ENCODE data around the gene HPSE.

DNA sequence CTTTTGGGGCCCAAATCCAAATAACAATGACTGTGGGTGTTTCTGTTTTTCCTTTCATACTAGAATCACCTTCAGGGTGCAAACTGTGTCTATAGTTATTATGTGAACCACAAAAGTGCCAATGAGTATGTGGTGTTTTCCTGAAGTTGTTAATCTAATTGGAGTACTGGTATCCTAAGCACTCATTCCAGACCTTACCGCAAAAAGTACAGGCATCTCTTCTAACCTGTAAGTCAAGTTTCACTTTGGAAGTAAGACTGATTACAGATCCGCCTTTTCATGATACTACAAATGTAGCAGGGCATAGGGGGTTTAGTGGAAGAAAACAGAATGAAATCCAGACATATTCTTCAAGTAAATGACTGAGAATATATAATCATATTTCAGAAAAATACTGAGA, 66.2 kb downstream of the HPSE start:
- TF ChIP-seq FOXM1 (IDR thresholded peaks at IDR 0.05; ENCODE audit: borderline replicate concordance): no peak
- TF ChIP-seq TARDBP (IDR thresholded peaks at IDR 0.05): no peak
- no peak for TF ChIP-seq BHLHE40 (IDR thresholded peaks at IDR 0.05; ENCODE audit: borderline replicate concordance)
- TF ChIP-seq LEF1 (IDR thresholded peaks at IDR 0.05; ENCODE audit: borderline replicate concordance): no peak
- no peak for TF ChIP-seq ARNT (IDR thresholded peaks at IDR 0.05)
- no peak for TF ChIP-seq SUZ12 (IDR thresholded peaks at IDR 0.05)
- no peak for TF ChIP-seq FOXA1 (IDR thresholded peaks at IDR 0.05)
- no peak for TF ChIP-seq FOXK2 (IDR thresholded peaks at IDR 0.05)
